ENCODE measurements around the gene TNFRSF11A.

Gene TNFRSF11A

GRCh38 chr18:62384610-62385097 is 59.5 kb downstream of the TNFRSF11A start:
- peak; percentile 21 for DNase-seq

GRCh38 chr18:62386091-62386490 is 61.0 kb downstream of the TNFRSF11A start:
- no peak for DNase-seq

- DNase-seq = no peak
Observed at GRCh38 chr18:62386601-62387000, 61.5 kb downstream of the TNFRSF11A start.

DNA sequence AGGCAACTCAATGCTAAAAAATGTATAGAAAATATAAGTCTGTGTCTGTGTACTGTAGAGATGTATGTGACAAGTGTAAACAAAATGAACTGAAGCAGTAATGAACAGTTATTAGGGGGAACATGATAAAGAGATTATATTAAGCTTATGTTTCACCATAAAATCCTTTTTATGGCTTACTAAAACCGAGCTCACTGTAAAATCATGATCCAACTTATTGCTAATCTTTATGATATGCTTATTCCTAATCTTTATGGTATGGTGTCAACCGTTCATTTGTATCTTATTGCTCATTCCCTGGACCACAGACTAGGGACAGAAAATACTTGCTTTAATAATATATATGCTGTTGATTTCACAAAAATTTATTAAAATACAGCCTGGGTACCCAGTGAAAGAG is 62.1 kb downstream of the TNFRSF11A start:
- DNase-seq = no peak

DNA sequence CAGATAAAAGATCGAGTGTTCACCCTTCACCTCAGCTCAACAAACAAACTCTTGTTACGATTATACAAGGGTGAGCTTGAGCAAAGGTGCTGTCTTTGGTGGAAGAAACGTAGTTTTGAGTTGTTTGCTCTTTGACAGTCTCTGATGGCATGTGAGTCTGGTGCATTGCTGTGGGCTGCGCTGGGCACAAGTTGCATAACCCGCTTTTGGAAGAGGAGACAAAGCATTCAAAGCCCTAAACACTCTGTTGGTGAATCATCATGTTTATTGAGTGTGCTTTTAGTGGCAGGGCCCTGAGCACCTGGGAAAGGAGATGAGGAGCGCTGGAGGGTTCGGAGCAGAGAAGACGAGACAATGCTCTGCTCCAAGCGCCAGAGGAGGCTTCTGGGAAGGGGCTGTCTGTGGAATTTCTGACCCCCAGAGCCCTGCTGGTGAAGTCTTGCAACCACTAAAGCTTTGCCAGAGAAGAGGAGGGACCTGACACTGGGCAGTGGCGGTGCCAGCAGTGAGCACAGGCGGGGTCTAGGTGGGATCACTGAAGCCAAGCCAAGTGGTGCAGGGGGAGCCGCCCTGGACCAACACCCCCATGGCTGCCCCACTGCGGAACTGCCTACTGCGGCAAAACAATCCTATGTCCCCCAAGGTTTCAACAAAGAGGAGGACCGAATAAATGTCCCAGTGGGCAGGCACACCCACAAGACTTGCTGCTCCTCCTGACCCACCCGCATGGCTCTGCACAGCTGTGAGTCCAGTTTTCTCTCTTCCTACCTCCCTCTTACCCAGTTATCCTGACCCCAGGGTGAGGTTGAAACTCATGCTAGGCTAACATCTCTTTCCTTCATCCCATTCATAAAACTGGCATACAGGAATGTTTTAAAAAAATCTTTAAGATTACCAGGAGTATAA is 64.0 kb downstream of the TNFRSF11A start:
- DNase-seq = peak; percentile 27

DNA sequence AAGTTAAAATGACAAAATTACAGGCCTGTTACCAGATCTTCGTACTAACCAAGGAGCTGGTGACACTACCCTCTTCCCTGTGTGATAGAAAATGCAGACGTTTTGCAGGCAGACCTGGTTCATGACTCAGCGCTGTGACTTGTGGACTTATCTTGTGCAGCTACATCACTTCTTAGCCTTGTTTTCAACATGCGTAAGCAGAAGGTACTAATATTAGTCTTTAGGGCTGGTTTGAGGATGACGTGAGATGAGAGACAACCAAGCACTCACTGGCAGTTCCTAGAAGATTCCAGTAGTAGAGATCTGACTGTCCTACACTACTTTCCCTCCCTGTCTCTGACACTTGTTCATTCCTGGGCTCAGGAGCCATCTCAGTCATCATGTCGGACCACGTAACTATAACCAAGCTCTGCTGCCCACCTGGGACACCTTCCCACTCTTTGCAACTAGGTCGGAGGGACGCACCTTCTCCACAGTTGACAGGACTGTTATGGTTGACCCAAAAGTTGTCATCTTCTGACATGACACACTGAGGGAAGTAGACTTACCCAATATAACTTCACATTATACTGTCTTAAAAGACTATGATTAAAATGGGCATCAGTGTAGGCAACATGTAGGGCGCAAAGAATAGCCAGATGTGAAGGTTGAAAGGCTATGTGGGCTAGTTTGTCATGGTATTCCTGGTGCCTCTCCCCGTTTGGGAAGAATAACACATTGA is 64.8 kb downstream of the TNFRSF11A start:
- DNase-seq = no peak

DNA sequence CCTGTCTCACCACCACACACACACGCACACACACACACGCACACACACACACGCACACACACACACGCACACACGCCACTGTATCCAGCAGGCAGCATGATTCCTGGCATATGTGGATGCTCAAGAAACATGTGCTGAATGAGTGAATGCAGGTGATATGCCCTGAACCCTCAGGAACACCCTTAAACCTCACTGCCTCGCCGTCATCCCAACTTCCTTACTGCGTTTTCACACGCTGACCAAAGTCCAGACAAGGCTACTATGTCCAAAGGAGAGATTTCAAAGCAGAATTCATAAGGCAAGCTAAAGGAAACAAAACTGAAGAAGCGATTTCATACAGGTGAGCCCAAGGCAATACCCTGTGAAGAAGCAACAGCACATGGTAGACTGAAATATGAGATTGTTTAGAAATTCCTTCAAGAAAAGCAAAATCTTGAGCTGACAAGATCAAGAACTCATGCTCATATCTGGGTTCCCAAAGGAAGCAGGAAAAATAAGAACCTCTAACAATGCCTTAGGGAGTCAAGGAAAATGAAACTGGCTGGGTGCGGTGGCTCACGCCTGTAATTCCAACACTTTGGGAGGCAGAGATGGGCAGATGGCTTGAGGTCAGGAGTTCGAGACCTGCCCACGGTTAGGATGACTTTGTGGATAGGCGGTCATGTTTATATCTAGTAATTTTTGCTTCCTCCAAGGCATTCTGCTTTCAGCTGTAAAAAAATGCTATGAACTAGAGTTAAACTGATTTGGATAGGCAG is 69.1 kb downstream of the TNFRSF11A start:
- no peak for DNase-seq

DNA sequence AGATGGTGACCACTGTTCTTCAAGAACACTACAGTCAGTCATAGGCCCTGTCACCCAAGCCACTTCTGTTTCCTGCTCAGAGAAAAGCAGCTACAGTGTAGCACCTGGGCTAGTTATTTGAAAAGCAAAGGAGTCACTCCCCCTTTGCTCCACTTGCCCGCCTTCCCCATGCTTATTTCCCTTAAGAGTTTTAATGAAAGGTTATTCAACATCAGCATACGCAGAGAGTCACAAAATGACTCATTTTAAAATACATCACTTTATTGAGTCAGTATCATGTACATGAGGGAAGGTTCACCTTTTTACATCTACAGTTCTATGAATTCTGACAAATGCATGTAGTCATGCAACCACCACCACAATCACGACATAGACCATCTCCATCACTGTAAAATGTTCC is 71.3 kb downstream of the TNFRSF11A start:
- DNase-seq = no peak

DNA sequence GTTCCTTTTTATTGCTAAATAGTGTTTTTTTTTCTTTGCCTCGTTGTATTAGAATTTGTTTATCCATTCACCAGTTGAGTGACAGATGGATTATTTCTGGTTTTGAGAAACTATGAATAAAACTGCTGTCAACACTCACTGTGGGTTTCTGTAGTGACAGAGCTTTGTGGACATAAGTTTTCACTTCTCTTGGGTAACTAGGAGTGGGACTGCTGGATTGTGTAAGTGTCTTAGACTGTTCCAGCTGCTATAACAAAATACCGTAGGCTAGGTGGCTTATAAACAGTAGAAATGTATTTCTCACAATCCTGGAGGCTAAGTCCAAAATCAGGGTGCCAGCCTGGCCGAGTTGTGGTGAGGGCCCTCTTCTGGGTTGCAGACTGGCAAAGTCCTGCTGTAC is 71.9 kb downstream of the TNFRSF11A start:
- no peak for DNase-seq

DNA sequence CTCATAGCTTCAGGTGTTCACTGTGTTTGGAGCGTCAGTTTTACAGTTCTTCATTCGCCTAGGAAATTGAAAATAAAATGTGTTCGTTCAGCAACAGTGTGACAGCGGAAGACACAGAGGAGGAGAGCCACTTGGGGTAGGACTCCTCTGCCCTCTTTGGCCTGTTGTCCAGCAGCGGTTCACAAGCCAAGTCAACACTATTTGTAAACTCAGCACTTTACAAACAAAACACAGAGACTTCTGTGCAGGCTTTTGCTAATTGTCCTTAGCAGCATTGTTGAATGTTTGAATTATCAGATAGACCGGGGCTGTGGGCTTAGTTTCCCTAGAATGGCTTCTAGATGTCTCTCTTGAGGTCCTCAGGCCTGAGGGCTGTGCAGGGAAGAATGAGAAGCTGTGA is 73.2 kb downstream of the TNFRSF11A start:
- no peak for DNase-seq

DNA sequence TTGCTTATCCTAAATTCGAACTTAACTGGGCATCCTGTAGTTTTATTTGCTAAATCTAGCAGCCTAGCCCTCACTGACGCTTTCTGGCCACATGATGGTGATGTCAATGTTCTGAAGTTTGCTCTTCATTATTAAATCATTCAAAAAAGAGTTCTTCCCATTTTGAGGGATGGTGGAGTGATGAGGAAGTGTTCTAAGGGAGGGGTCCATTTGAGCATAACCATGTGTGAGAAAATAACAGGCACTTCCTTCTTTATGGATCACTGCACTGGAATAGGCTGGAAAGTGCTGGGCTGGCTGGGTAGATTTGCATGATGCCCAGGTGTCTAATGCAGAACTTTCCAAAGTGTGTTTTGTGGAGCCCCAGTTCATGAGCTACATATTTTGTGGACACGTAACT is 74.2 kb downstream of the TNFRSF11A start:
- DNase-seq = no peak

- peak; percentile 19 for DNase-seq
Observed at GRCh38 chr18:62399781-62400308, 74.7 kb downstream of the TNFRSF11A start.

GRCh38 chr18:62400916-62401315 is 75.8 kb downstream of the TNFRSF11A start:
- no peak for DNase-seq

DNA sequence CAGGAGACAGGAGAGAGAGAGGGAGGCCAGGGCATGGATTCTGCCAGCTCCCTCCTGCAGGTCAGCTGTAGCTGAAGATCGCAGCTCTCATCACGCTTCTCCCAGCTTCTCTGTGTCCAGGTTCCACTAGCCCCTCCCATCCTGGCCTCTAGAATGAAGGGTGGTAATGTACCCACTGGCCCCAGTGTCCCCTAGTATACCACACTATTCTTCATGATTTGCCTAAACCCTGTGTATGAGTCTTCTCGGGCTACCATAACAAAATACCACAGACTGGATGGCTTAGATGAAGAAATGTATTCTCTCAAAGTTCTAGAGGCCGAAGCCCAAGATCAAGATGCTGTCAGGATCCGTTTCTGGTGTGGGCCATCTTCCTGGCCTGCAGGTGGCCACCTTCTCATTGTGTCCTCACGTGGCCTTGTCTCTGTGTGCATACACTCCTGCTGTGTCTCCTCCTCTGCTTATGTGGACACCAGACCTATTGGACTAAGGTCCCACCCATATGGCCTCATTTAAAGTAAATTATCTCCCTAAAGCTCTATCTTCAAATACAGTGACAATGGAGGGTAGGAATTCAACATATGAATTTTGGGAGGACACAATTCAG is 77.3 kb downstream of the TNFRSF11A start:
- DNase-seq = no peak

DNA sequence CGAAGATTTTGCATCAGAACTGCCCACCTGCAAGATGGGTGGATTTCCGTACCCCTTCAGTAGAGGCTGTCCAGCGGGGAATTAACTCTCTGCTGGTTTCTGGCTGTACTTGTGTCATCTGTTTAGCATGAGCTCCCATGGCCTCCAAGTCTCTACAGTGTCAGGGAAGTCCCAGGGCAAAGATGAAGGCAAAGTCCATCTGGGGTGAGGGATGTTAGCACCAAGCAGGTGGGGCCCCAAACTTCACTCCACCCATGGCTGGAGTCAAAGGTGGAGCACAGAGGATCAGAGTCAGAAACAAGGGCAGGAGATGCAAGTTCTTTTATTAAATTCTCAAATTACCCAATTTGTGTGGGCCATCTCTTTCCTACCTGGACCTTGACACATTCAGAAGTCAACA is 78.0 kb downstream of the TNFRSF11A start:
- no peak for DNase-seq

DNA sequence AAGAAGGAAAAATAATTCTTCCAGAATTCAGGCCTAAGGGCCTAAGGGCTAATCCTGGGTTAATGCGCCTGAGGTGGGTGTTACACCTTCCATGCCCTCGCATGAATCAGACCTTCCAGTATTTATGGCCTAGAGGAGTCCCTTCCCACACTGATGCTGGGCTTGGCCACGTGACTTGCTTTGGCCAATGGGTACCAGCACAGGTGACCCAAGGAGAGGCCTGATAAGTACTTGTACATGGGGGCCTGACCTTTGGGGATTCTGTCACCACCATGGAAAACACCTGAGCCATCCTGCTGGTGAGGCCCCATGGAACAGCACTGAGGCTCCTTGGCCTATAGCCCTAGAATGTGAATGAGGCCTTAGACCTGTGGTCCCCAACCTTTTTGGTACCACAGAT is 79.8 kb downstream of the TNFRSF11A start:
- no peak for DNase-seq

DNA sequence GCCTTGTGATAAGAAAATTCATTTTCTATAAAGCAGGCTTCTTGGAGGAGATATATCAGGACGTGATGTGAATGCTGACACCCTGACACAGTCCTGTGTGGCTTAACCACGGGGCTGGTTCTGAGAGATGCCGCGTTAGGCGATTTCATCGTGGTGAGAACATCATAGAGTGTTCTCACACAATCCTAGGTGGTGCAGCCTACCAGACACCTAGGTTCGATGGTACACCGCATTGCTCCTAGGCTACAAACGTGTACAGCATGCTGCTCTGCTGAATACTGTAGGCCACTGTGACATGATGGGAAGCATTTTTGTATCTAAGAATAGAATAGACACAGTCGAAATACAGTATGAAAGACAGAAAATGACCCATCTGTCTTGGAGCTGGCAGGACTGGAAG is 82.5 kb downstream of the TNFRSF11A start:
- no peak for DNase-seq

DNA sequence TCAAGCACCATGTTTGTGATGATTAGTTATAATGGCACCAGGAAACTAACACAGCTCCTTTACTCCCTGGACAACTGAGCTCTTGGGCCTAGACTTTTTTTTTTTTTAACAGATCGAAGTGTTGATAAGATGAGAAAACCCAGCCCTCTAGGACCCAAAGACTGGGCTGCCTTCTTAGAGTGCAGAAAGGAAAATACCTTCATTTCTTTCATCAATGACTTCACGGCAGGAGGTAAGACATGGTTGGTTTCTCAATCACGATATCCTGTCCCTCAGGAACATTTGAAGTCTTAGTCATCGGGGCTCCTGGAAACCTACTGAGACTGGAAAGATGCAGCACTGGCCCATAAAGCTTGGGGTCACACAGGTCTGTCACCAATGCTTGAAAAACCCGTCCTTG is 84.7 kb downstream of the TNFRSF11A start:
- no peak for DNase-seq

DNA sequence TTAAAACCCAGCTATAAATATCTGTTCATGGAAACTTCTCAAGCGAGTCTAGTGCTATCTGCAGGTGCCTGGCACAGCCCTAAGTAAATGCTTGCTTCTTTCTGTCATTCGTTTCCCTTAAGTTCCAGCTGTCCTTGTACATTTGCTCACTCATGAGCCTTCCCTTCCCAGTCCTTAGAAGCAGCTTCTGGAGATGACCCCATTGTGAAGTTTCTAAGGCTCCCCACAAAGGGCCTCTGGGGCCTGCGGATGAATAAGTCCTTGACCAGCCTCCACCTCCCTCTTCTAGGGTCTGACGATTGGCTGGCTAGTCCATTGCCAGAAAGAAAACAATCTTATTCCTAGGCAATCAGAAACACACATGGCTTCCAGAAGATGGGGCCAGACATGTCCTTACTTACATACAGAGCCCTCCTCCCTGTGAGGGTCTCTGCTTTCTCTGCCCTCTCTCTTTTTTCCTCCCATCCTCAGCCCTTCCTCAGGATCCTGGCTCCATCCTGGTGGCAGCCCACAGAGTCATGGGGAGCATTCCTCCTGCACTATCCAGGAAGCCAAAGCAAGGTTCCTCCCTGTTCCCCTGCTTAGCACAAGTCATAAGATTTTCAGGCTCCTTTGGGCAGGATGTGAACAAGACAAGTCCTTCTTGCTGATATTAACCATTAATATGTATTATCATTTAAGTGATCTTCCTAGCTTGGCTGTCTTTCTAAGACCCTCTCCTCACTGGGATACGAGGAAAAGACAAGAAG is 87.3 kb downstream of the TNFRSF11A start:
- DNase-seq = no peak

DNA sequence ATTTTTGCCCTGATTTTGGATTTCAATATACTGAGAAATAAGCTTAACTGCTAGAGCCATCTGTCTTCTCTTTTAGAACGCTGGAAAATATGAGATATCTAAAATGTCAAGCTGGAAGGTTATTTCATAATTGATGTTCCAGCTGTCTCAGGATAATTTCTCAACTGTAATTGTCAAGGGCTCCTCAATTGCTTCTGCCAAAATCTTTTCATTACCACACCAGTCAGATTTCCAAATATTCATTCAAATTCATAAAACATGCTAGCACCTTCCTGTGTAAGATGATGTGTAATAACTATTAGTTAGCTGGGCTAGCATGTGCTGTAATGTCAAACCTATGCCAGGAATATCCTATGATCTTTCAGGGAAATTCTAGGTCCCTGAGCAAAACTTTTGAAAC is 88.1 kb downstream of the TNFRSF11A start:
- DNase-seq = no peak

DNA sequence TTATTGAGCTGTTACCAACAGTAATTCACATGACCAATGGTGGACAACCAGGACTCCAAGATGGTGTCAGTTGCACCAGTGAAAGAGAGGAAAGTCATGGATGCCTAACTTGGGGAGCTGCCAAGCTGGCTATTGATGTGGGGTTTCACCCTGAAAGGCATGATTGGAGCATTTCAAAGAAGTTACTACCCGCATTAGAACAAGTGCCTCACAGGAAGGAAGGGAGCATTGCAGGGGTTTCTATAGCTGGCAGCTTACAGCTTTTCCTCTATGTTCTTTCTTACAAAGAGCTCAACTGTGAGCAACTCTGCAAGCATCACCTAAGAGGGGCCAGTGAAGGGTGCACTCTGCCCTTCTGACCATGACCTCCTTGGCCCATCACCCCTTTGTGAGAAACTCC is 93.1 kb downstream of the TNFRSF11A start:
- DNase-seq = no peak

DNA sequence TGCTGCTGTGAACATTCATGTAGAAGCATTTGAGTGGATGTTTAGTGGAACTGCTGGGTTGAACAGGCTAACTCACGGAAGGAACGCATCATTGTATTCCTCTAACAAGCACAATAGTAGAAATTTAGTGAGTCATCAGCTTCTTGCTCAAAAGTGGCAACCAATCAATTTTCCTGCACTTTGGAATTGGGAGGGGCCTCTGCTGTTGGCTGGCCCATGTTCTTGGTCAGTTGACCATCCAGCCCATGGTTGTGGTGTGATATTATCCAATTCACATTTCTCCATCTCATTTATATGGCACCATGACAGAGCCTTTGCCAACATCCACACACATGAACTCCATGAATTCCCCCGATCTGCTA is 95.0 kb downstream of the TNFRSF11A start:
- DNase-seq = peak; percentile 43
